NCI-H2227 treated with DMSO at 0.1 percent for 48 hours (cell line): ENCODE measurements around the gene GALNT2.
A peak's percentile ranks its signal among the peaks of the same experiment; 100 is the strongest.

Experiments used
- DNase-seq: peaks from one replicate; lab custom pipeline; 2025; lab: John Stamatoyannopoulos, UW

GALNT2 gene

DNA sequence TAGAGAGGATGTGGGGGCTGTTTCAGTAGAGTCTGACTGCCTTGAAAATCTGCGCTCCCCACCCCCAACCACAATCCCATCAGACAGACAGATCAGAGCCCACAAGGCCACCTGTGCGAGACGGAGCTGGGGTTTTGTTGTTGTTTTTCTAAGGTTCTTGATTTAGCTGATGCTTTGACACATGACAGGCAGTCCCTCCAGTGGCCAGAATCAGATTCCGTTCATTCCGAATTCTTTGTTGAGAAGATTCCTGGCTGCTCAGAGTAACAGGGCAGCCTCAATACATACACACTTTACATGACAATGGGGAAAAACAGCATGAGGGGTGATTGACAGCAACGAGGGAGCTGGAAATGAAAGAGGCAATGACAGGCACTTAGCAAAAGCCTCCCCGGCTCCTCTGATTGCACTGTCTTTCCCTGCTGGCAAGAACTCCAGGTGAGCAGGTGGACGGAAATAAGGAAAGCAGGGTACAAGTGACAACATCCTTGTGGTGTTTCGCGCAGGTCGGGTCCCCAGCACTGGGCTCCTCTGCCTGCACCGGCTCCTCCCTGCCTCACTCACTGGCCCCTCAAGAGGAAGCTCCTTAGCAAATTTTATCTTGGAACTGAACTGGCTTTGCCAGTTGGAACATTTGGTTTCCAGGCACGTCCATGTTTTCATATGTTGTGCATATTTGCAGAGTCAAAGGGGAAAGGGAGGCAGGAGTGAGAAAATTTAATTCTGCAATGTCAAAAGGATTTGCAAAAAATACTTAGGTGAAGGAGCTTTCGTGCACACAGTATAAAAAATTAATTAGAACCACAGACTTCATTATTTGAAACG is 210.4 kb downstream of the GALNT2 start:
- DNase-seq = peak; percentile 48

DNA sequence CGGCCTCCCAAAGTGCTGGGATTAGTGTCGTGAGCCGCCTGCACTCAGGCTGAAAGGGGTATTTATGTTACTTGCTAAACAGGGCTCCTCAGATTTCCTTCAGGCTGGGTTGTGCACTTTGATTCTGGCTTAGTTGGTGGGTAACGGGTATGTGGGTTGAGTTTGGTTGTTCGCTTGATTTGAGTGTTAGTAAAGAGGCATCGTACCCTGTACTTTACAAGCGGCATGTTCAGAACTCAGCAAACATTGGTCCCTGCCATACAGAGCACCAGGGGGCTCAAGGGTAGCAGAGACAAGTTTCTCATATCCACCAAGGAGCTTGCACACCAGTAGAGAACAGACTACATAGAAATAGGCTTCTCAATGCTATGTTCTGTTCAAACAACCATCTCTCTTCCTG is 211.3 kb downstream of the GALNT2 start:
- no peak for DNase-seq

DNA sequence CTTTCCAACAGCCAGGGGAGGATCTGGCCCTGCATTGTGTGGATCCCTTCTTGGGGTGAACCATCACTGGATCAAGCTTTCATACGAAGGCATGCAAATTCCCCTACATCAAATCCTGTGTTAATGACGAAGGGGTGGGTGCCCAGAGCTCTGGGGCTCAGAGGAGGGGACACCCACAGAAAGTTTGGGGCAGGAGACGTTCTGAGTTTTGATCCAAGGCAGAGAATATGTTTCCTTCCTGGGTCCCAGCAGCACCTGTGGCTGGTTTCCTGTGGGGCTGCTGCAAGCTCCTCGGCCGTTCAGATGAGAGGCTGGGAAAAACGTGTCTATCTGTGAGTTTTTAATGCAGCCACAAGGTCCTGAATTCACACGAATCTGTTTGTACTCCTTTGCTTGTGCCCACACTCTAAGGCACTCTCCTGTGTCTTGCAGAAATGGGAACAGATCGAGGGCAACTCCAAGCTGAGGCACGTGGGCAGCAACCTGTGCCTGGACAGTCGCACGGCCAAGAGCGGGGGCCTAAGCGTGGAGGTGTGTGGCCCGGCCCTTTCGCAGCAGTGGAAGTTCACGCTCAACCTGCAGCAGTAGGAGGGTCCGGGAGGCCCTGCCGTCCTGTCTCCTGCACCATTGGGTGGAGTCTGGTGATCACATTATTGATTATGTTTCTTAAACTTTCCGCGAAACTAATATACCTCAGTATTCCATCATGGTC is 212.0 kb downstream of the GALNT2 start:
- DNase-seq = no peak

DNA sequence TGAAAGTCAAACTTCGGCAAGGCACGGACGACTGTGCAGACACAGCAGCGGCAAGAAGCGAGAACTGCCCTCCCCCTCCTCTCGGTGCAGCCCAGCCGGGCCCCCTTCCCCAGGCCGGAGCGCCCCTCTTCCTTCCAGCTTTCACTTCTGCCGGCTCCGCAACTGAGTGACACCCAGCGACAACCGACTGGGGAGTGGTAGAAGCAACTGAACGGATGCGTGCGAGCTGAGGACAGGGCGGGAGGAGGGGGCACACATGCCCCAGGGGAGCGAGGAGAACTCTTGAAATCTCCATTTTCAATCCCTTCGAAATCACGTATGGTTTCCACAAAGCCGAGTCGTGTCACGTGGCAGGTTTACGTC is 212.5 kb downstream of the GALNT2 start:
- DNase-seq = no peak

DNA sequence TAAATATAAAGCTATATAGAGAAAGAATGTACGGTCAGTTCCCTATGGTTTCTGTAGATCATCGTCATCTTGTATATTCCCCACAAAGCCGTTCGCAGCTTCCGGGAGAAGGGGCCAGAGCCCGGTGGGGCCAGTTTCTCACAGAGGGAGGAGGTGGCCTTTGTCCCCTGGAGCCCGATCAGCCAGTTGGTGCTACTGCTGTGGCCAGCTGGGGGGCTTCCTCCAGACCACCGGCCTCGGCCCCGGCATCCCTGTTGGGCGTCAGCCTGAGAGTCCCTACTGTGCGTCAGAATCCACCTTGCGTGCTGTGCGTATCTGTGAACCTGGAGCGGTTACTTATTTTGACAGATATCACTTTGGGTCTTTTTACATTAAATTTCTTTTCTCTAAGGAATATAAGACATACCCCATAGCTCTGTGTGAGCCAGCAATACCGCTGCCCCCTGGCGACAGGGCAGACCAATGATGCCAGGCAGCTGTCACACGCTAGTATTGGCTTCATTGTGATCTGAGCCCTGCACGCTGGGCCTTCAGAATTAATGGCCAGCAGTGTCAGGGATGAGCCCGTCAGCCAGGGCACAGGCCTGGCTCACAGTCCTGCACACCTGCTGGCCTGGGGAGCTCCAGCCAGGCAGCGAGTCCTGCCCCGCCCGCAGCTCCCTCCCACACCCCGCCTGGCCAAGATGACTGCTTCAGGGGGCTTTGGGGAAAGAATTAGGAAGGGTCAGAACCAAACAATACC is 213.2 kb downstream of the GALNT2 start:
- no peak for DNase-seq

DNA sequence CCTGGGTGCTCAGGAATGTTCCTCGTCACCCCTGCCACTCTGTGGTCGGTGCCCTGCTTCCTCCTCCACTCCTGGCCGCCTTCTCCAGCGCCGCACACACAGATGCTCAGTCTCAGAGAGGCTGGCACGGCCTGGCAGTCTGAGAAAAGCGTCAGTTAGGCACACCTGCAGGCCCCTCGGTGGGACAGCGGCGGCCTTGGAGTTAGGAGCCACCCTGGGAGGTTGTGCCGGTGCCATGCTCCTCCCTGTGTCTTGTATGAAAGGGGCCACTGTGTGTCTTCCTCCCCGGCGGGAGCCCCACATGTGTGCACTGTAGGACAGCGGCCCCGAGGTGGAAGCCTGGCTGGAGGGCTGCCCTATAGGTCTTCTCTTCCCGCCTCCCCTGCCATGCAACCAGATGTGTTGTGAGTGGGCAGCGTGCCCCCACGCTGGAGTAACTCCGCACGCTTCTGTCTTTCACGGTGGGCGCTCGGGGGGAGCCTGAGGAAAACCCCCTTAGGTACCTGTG is 213.9 kb downstream of the GALNT2 start:
- no peak for DNase-seq

DNA sequence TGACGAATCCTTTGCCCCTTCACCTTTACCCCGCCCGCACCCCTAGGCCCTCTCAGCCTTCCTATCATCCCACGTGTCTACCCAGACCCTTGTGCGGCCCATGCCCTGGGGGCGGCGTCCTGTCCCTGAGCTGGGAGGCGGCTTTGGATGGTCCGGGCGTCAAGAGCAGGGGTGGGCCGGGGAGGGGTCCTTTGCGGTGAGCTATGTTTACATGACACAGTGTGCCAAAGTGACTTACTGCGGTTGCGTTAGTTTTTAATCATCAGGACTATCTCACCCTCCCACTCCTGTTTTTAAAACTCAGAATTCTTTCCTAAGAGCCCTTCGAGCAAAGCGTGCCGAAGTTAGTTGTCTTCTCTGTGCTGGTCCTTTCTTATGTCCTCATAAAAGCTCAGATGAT is 214.5 kb downstream of the GALNT2 start:
- DNase-seq = no peak

DNA sequence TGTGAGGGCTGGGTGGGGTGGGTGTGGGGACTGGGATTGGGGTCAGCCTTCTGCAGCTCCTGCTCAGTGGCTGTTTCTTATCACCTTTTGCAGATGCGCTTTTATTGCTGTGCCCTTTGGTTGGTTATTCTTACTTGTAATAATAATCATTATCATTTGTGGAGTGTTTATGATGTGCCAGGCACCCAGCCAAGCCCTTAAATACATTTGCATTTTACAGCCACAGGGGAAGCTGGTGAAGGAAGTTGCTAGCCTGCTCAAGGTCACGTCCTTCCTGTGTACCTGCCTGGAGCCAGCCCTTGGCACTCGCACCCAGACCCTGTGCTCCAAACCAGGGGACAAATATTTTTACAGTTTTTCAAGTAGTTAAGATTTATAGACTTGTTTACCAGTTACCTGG is 215.1 kb downstream of the GALNT2 start:
- DNase-seq = no peak

DNA sequence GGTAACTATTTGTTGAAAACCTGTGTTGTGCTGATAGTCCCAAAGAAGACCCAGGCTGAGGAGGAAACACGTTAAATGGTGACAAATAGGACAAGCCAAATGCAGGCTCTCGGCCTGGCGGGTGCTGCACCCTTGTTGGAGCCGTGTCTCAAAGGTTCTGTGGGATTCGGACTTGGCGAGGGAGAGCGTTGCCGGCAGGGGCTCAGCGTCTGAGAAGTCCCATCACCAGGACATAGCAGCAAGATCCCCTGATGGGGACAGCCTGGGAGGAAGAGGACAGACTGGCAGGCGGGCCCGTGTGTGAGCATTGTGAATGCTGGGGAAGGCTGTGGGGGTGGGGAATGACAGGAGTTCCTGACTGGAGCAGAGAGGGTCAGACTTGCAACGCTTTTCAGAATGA is 216.6 kb downstream of the GALNT2 start:
- DNase-seq = no peak

DNA sequence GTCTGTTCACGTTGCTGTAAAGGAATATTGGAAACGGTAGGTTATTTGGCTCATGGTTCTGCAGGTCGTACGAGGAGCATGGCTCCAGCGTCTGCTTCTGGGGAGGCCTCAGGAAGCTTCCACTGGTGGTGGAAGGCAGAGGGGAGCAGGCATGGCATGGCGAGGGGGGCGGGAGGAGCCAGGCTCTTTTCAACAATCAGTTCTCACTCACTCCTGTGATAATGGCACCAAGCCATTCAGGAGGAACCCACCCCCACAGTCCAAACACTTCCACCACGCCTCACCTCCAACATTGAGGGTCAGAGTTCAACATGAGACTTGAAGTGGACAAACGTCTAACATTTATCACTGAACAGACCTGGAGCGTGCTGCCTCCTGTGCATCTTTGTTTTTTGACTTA is 217.9 kb downstream of the GALNT2 start:
- no peak for DNase-seq

DNA sequence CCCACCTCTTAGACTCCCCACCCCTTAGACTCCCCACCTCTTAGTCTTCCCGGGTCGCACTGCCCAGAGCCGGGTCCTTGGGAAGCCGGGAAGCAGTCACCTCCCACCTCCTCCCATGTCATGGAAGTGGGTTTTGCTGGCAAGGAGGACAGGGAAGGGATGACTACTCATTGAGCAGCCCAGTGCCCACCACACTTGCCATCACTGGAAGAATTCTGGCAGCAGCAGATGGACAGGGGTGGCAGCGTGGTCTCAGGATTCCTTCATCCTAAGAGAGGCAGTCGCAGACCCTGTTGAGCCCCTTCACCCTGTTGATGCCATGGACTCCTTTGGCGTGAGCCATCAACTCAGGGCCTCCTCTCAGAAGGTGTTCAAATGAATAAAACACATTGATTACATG is 218.3 kb downstream of the GALNT2 start:
- no peak for DNase-seq

DNA sequence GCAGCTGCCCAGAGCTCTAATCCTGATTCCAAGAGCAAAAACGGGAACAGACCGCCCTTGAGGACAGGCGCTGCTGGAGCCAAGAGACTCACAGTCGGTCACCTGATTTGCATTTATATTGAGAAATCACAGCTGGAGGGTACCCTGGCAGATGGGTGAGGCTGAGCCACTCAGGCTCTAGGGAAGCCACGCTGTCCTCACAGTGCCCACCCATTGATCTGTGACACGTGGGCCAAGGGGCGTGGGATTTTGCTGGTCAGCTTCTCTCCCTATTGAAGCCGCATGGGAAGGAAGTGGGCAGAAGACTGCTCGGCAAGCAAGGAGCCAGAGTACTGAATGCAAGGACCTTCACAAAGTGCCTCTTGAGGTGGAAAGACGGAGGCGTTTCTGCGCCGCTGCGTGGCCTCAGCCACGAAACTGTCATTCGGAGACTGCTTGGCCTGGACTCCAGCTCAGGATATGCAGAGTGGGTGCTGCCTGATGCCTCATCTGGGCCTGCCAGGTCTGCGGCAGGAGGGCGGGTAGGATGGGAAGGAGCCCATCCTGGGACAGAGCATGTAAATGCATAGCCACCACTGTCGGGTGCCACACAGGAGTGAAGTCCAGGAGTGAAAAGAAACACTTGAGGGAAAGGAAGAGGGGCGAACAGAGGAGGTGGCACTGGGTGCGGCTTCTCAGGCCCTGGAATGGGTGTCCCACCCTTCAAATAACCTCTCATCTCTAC is 219.3 kb downstream of the GALNT2 start:
- DNase-seq = no peak

DNA sequence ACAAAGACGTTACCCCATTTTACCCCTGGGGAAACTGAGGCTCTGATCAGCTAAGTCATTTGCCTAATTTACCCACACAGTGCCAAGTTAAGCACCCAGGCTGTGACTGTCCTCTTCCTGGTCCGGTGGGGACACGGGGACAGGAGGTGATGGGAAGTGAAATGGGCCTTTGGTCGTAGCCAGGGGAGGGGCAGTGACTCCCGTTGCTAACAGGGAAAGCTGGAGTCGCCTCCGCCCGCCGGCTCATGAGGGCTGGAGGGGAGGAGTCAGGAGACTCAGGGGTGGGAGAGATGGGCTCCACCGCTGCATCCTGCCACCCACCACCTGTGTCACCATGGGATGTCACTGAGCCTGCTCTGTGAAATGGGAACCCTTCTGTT is 219.8 kb downstream of the GALNT2 start:
- no peak for DNase-seq

DNA sequence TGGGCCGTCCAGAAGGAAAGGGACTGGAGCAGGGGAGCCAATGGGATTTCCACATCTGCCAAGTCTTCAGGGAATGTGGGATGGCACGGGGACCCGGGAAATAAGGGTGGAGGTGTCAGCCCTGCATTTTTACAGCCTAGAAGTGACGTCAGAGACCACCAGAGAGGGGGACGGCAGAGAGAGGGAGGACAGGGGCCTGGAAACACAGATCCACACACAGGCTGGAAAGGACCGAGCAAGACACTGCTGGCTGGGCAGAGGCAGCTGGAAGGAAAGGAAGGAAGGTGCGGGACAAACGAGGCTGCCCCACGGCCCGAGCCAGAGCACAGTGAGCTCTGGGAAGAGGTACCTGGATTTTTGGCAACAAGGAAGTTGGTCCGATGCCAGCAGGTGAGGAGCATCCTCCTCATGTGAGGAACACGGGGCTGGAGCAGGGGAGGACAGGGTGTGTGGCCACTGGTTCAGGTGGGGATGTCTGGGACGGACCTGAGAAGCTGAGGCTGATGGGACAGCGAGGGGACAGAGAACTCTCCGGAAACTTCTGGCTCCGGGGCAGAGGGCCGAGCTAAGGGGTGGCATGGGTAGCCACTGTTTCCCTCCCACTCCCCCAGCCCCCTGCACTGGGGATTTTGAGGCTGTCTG is 220.8 kb downstream of the GALNT2 start:
- DNase-seq = no peak

DNA sequence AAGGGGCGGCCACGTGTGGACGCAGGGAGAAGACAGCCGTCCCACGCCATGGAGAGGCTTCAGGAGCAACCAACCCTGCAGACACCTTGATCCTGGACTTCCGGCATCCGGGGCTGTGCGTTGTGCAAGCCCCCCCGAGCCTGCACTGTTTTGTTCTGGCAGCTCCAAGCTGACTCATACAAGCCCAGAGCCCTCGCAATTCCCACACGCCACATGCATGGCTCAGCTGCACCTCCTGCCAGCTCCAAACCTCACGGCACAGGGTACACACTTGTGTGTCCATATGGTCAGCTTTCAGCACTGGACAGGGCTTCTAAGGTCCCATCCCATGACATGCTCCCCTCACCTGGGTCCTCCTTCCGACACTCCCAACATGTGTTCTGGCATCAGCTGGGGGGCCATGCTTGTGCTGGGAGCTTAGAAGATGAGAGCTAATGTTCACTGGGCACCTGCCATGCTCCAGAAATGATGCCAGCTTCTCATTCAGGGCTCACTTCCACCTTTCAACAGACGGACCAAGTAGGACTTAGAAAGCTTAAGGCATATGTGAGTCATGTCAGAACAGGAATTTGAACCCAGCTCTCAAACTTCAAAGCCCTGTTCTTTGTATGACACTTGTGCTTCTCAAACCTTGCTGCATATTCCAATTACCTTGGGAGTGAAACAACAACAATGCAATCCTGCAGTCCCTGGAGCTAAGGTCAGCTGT is 221.8 kb downstream of the GALNT2 start:
- no peak for DNase-seq

DNA sequence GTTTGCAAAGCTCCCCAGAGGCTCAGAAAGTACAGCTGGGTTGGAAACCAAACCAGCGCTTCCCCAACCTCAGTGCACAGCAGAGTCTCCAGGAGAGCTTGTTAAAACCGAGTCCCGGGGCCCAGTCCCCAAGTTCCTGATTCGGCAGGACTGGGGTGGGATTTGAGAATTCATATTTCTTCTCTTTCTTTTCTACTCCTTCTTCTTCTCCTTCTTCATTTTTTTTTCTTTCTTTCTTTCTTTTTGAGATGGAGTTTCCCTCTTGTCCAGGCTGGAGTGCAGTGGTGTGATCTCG is 222.3 kb downstream of the GALNT2 start:
- no peak for DNase-seq

DNA sequence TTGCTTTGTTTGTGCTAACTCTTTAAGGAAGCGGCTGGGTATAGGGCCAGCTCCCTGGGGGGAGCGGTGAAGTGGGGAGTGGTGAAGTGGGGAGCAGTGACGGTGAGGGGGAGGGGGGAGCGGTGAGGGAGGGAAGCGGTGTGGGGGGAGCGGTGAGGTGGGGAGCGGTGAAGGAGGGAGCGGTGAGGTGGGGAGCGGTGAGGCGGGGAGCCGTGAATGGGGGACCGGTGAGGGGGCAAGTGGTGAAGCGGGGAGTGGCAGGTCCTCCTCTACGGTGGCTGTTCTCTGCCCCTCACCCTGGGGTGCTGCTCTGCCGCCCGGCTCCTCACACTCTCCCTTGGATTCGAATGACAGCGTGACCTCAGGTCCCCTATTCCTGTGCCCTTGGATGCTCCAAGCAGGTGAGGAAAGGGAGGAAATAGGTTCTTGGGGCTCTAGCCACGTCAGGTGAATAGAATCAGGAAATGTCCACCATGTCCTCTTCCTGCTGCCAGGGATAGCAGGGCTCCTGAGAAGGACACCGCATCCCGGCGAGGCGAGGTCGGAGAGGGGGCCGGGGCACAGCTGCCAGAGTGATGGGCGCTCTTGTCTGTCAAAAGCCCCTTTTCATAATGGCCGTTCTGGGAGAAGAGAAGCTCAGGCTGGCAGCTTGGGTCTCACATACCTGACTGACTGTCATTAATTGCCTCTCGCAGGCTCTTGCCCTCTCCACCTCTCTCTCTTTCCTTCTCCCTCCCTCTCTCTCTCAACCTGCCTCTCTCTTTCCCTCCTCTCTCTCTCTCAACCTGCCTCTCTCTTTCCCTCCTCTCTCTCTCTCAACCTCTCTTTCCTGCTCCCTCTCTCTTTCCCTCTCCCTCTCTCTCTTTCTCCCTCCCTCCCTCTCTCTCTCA is 224.9 kb downstream of the GALNT2 start:
- no peak for DNase-seq

DNA sequence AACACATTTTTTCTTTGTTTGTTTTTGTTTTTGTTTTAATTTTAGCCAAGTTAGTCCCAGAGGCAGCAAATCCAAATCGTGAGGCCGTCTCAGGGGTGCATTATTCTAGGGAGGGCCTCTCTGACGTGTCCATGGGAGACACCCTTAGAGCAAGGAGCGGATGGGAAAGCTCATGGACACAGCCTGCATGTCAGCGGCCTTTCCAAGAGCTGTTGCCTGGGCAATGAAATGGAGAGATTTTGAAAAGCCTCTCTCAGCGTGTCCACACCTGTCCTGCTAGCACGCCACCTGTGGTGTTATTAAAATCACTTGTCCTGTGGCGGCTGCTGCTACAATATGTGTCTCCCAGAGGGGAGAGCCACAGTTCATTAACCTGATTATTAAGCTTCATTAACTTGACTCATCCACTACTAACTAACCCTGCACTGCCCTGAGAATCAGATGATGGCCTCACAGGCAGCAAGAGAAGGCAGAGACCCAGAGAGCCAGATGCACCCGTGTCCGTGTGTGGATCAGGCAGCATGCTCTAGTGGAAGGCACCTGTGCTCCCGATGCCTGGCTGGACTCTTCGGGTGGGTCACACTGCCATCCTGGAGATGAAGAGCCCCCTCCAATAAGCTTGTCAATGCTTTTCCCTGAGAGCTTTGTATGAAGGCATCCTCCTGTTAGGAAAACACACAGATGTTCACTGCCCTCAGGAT is 225.8 kb downstream of the GALNT2 start:
- DNase-seq = no peak

DNA sequence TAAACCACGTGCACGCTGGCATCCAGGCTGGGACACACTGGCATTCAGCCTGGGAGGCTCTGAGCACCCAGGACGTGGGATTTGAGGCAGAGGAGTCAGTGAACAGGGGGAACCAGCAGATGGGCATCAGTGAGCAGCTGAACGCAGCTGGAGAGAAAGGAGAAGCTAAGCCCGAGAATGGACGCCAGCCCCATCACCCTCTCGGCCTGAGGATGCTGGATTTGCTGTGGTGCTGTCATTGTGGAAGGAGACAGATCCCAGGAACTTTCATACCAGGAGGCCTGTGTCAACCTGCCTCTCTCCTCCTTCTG is 226.3 kb downstream of the GALNT2 start:
- DNase-seq = no peak

DNA sequence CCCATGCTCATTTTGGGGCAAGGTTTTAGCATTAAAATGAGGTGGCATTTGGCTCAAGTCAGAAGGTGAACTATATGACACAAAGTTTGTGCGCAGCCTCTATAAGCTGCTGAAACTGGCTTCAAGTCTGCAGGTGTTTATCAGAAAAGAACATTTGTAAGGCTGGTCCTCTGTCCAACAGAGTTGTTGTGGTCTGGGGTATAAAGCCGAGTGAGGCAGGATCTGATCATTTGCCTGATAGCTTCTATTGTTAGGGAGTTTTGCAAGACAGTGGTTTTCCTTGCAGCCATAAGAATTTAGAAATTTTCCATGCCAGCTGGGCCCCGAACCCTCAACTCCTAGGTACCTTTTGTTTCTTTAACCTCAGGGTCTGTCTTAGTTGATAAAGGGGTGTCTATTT is 228.3 kb downstream of the GALNT2 start:
- no peak for DNase-seq
